ENCODE data around the gene PCYT1A.
"Not testable (repeated sequence)": the region's sequence is repeated elsewhere in the genome, so short reads cannot be mapped to it uniquely, and the experiment has no call there.

PCYT1A gene

GRCh38 chr3:196186651-196187573 lies 100.6 kb downstream of the PCYT1A start:
- Histone ChIP-seq H3K36me3 (replicated peaks; ENCODE audit: insufficient read depth, low read length) (no peaks in the 10 kb centered on the region), H3K27ac (ENCODE audit: low read length) (peak overlapping the region; percentile 37; the same call in 1 of the 2 replicates), H3F3A (ENCODE audit: insufficient read depth, low read length) (no peaks in the 10 kb centered on the region), H3K27me3 (replicated peaks; ENCODE audit: insufficient read depth, low read length) (no peaks in the 10 kb centered on the region), H3K9me3 (replicated peaks; ENCODE audit: insufficient read depth, low read length) (no peaks in the 10 kb centered on the region), H3K4me2 (ENCODE audit: low read depth, low read length) (peak overlapping the region; percentile 87), H3K4me3 (ENCODE audit: low read length) (peak overlapping the region; percentile 33; the same call in 1 of the 2 replicates), H4K20me1 (ENCODE audit: insufficient read depth, low read length) (no peaks in the 10 kb centered on the region), H3K4me1 (ENCODE audit: low read length) (peaks cover 8% of the 10 kb centered on the region), H3K79me2 (ENCODE audit: low read length) (no peaks in the 10 kb centered on the region), H3K9me2 (replicated peaks; ENCODE audit: insufficient read depth, low read length) (no peaks in the 10 kb centered on the region), H3K9ac (ENCODE audit: low read length) (peak overlapping the region; percentile 57; the same call in 1 of the 2 replicates), H2AFZ (ENCODE audit: low read length) (peak overlapping the region; percentile 87)
- DNase-seq, result peak; percentile 44
- TF ChIP-seq EZH2 (optimal IDR thresholded peaks at IDR 0.05; ENCODE audit: low read depth, low read length) (no peak), CTCF (IDR thresholded peaks at IDR 0.05; ENCODE audit: low read length) (no peak), EZH2phosphoT487 (IDR thresholded peaks at IDR 0.05; ENCODE audit: low read length) (no peak)

DNA sequence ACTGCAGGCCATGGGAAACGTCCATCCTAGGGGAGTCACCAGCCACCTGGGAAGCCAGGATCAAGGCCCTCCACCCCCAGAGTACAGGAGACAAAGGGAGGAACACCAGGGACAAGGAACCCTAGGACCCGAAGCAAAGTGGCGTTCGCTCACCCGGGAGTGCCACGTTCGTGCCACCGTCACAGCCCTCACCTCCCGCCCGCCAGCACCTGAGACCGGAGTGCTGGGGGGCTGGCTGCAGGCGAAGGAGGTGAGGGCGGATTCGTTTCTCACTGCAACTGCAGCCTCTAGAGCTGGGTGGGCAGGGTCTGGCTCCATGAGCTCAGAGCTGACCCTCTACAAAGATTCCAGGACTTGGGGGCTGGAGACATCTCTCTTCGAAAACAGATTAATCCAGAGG lies 102.6 kb downstream of the PCYT1A start:
- no peak overlapping the region for H3K4me3 ChIP-seq (ENCODE audit: low read length)
- H3K9me3 ChIP-seq (replicated peaks; ENCODE audit: insufficient read depth, low read length), result no peaks in the 10 kb centered on the region
- H3K9me2 ChIP-seq (replicated peaks; ENCODE audit: insufficient read depth, low read length), result no peaks in the 10 kb centered on the region
- peaks cover 8% of the 10 kb centered on the region for H3K4me1 ChIP-seq (ENCODE audit: low read length)
- DNase-seq, result no peak
- TF ChIP-seq CTCF (IDR thresholded peaks at IDR 0.05; ENCODE audit: low read length), result no peak
- TF ChIP-seq EZH2 (optimal IDR thresholded peaks at IDR 0.05; ENCODE audit: low read depth, low read length), result no peak
- no peak for TF ChIP-seq EZH2phosphoT487 (IDR thresholded peaks at IDR 0.05; ENCODE audit: low read length)
- H3K4me2 ChIP-seq (ENCODE audit: low read depth, low read length), result no peak overlapping the region
- no peaks in the 10 kb centered on the region for H3K79me2 ChIP-seq (ENCODE audit: low read length)
- H3K9ac ChIP-seq (ENCODE audit: low read length), result no peak overlapping the region
- no peaks in the 10 kb centered on the region for H4K20me1 ChIP-seq (ENCODE audit: insufficient read depth, low read length)
- H3F3A ChIP-seq (ENCODE audit: insufficient read depth, low read length), result no peaks in the 10 kb centered on the region
- no peaks in the 10 kb centered on the region for H3K27me3 ChIP-seq (replicated peaks; ENCODE audit: insufficient read depth, low read length)
- no peaks in the 10 kb centered on the region for H3K36me3 ChIP-seq (replicated peaks; ENCODE audit: insufficient read depth, low read length)
- H3K27ac ChIP-seq (ENCODE audit: low read length), result no peak overlapping the region
- H2AFZ ChIP-seq (ENCODE audit: low read length), result no peak overlapping the region

- not testable (repeated sequence) for H3K4me1 ChIP-seq (ENCODE audit: low read length); H3K9me3 ChIP-seq (replicated peaks; ENCODE audit: insufficient read depth, low read length); H3K4me3 ChIP-seq (ENCODE audit: low read length); H3K27ac ChIP-seq (ENCODE audit: low read length); H3K4me2 ChIP-seq (ENCODE audit: low read depth, low read length); DNase-seq; H2AFZ ChIP-seq (ENCODE audit: low read length); H4K20me1 ChIP-seq (ENCODE audit: insufficient read depth, low read length); H3K79me2 ChIP-seq (ENCODE audit: low read length); H3K36me3 ChIP-seq (replicated peaks; ENCODE audit: insufficient read depth, low read length); H3F3A ChIP-seq (ENCODE audit: insufficient read depth, low read length); H3K9me2 ChIP-seq (replicated peaks; ENCODE audit: insufficient read depth, low read length); H3K27me3 ChIP-seq (replicated peaks; ENCODE audit: insufficient read depth, low read length); H3K9ac ChIP-seq (ENCODE audit: low read length)
These were observed 103.4 kb downstream of the PCYT1A start for GRCh38 chr3:196184169-196184432.

DNA sequence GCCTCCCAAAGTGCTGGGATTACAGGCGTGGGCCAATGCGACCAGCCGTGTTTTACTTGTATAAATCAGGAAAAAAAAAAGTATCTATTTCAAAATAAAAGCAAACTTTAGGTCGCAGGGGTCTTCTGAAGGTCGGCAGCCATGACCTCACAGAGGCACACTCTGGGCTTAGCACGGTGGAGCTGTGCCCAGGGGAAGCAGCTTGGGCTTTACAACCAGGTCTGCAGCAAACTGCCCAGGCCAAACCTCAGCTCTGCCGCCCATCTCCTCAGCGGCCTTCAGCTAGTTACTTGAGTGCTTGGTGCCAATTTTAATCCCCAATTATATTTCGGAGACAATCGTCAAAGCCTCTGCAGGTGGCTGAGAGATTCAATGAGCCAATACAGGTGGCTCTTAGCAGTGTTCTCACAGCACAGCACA lies 106.4 kb downstream of the PCYT1A start:
- no peaks in the 10 kb centered on the region for H3K9me2 ChIP-seq (replicated peaks; ENCODE audit: insufficient read depth, low read length)
- H3K27me3 ChIP-seq (replicated peaks; ENCODE audit: insufficient read depth, low read length), result no peaks in the 10 kb centered on the region
- H3K4me3 ChIP-seq (ENCODE audit: low read length), result no peak overlapping the region
- no peak overlapping the region for H3K27ac ChIP-seq (ENCODE audit: low read length)
- H3K9ac ChIP-seq (ENCODE audit: low read length), result no peak overlapping the region
- no peaks in the 10 kb centered on the region for H4K20me1 ChIP-seq (ENCODE audit: insufficient read depth, low read length)
- no peak overlapping the region for H3K4me2 ChIP-seq (ENCODE audit: low read depth, low read length)
- no peaks in the 10 kb centered on the region for H3F3A ChIP-seq (ENCODE audit: insufficient read depth, low read length)
- H2AFZ ChIP-seq (ENCODE audit: low read length), result no peak overlapping the region
- H3K36me3 ChIP-seq (replicated peaks; ENCODE audit: insufficient read depth, low read length), result no peaks in the 10 kb centered on the region
- no peaks in the 10 kb centered on the region for H3K79me2 ChIP-seq (ENCODE audit: low read length)
- no peak for TF ChIP-seq CTCF (IDR thresholded peaks at IDR 0.05; ENCODE audit: low read length)
- TF ChIP-seq EZH2phosphoT487 (IDR thresholded peaks at IDR 0.05; ENCODE audit: low read length), result no peak
- TF ChIP-seq EZH2 (optimal IDR thresholded peaks at IDR 0.05; ENCODE audit: low read depth, low read length), result no peak
- no peaks in the 10 kb centered on the region for H3K9me3 ChIP-seq (replicated peaks; ENCODE audit: insufficient read depth, low read length)
- H3K4me1 ChIP-seq (ENCODE audit: low read length), result no peaks in the 10 kb centered on the region
- no peak for DNase-seq

Data from MM.1S (cell line).